GM06990 (cell line): ENCODE results near the gene C13orf46.

Source experiments
- DNase-seq: peaks from one replicate; pipeline ENCODE4 v3.0.0-alpha.2; 2011; ENCODE audit not compliant: insufficient read length; ENCODE audit errors: extremely low read depth
- H3K27me3 ChIP-seq: replicated peaks from 2 replicates; pipeline ENCODE4 v1.6.0; 2011; ENCODE audit warnings: low read length; ENCODE audit not compliant: control insufficient read depth, insufficient read depth
- H3K36me3 ChIP-seq: 2 replicates; pipeline ENCODE4 v1.5.1; 2011; ENCODE audit warnings: low read length; ENCODE audit not compliant: control insufficient read depth, insufficient read depth
- H3K4me3 ChIP-seq: replicated peaks from 2 replicates; pipeline ENCODE4 v1.5.1; 2011; ENCODE audit warnings: low read depth, mild to moderate bottlenecking, control low read depth, low read length
- CTCF ChIP-seq: IDR thresholded peaks from 2 replicates; pipeline ENCODE4 v1.5.1; 2011; ENCODE audit warnings: low read length, control low read depth, mild to moderate bottlenecking, inconsistent platforms; ENCODE audit not compliant: insufficient read depth, poor library complexity, severe bottlenecking

The C13orf46 gene

DNA sequence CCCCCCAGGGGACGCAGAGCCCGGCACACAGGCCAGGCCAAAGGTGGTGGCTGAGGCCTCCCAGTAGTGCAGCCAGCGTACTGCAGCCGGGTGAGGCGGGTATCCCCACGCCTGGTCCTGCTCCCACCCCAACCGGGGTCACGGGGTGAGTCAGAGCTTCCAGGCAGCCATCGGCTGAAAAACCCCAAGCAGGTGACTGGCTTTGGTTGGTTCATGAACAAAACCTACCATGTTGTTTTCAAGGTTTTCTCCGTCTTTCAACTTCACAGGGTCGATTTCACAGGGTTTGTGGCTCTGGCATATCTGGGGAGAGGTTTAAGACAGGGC, 42.1 kb upstream of the C13orf46 start:
- H3K36me3 ChIP-seq: peaks cover 41% of the 10 kb centered on the region
- no peak for DNase-seq
- no peaks in the 10 kb centered on the region for H3K27me3 ChIP-seq
- no peak overlapping the region for H3K4me3 ChIP-seq
- no peak for TF ChIP-seq CTCF

DNA sequence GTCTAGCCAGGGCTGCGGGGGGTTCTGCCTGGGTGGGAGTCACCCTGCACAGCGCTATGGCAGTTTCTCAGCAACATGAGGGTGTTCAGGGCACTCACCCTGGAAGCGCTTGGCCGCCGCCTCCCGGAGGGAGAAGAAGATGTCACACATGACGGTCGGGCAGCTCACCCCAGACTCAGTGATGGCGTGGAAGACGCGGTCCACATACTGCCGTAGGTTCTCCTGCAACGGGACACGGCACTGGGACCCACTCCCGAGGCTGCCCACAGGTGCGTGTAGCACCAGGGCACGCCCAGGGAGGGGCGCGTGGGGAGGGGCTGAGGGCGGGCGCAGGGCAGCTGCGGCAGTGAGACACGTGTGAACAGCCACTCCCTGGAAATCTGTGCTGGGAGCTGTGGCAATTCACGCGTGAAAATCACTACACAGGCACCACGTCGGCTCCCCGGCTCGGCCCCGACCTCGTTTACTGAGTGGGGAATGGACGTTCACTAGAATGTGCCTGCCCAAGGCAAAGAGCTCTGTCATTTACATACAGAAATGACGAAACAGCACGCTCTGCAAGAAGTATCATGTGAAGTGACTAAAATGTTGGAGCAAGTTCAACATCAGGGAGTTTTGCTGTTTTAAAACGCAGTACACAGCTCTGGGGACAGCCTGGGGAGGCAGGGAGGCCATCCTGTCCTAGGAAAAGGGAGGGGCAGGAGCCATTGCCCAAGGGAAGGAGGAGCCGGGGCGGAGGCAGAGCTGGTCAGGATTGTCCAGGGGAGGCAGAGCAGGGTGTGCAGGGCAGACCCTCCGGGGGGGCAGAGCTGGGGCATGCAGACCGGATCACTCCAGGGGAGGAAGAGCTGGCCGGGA, 41.5 kb upstream of the C13orf46 start:
- Histone ChIP-seq H3K4me3 (no peak overlapping the region), H3K27me3 (no peaks in the 10 kb centered on the region), H3K36me3 (peaks cover 37% of the 10 kb centered on the region)
- no peak for TF ChIP-seq CTCF
- no peak for DNase-seq

- DNase-seq: no peak
- no peak for TF ChIP-seq CTCF
- no peak overlapping the region for H3K4me3 ChIP-seq
- H3K36me3 ChIP-seq: peaks cover 41% of the 10 kb centered on the region
- no peaks in the 10 kb centered on the region for H3K27me3 ChIP-seq
Measured at GRCh38 chr13:114013952-114014629, 40.2 kb upstream of the C13orf46 start.

- TF ChIP-seq CTCF: no peak
- peaks cover 40% of the 10 kb centered on the region for H3K36me3 ChIP-seq
- H3K4me3 ChIP-seq: no peak overlapping the region
- no peaks in the 10 kb centered on the region for H3K27me3 ChIP-seq
- DNase-seq: no peak
Measured at GRCh38 chr13:114013336-114013735, 39.5 kb upstream of the C13orf46 start.

DNA sequence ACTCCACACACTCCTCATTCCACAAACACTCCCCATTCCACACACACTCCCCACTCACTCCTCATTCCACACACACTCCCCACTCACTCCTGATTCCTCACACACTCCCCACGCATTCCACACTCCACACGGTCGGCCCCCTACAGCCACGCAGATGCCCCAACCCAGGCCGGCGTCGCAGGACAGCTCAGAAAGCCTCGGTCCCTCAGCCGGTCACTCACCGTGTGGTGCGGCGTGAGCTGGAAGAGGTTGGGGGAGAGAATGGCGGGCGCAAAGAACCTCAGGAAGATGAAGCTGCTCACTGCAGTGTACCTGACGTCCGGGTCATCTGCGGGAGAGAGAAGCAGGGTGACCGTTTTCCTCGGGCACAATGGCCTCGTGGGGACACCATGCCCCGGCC, 39.0 kb upstream of the C13orf46 start:
- no peaks in the 10 kb centered on the region for H3K27me3 ChIP-seq
- peaks cover 37% of the 10 kb centered on the region for H3K36me3 ChIP-seq
- H3K4me3 ChIP-seq: no peak overlapping the region
- no peak for DNase-seq
- no peak for TF ChIP-seq CTCF

DNA sequence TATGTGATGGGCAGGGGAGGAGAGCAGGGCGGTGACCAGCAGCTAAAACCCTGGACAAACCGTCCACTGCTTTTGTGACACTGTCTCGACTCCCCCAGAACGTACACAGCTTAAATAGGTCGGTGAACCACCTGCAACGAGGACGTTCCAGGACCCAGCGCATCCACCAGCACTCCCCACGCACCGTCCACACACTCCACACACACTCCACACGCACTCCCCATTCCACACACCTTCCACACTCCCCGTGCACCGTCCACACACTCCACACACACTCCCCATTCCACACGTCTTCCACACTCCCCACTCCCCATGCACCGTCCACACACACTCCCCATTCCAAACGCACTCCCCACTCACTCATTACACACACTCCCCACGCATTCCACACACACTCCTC, 38.3 kb upstream of the C13orf46 start:
- Histone ChIP-seq H3K4me3 (no peak overlapping the region), H3K36me3 (peaks cover 33% of the 10 kb centered on the region), H3K27me3 (no peaks in the 10 kb centered on the region)
- no peak for TF ChIP-seq CTCF
- DNase-seq: no peak
